Esophagus squamous epithelium (tissue), 5 donors: ENCODE measurements around the gene ARHGAP8. TPM values are rescaled to one million over a fixed set of nuclear protein-coding genes. Genes with fewer than 3 reads are reported as not detected.

Experiments
- DNase-seq: peaks from one replicate; lab custom pipeline; 2025; lab: John Stamatoyannopoulos, UW
- H3K27ac ChIP-seq, 4 donors: fragments of 200-600 bp; sonication (generic); one replicate each; pipeline ENCODE4 v1.5.1; 2016 to 2019; ENCODE audit warnings: mild to moderate bottlenecking in 1 of 4
- H3K27me3 ChIP-seq, 4 donors: fragments of 200-600 bp; sonication (generic); 1 replicate in 3 of 4; 2 replicates in 1 of 4; pipeline versions ENCODE4 v1.5.1 to v1.6.0; 2017 to 2021; ENCODE audit warnings: antibody characterized with exemption in 1 of 4
- H3K36me3 ChIP-seq, 3 donors: fragments of 200-600 bp; sonication (generic); one replicate each; pipeline ENCODE4 v1.5.1; 2016 to 2019
- H3K4me1 ChIP-seq, 3 donors: fragments of 200-600 bp; sonication (generic); one replicate each; pipeline ENCODE4 v1.5.1; 2017 to 2019
- H3K4me3 ChIP-seq, 4 donors: fragments of 200-600 bp; sonication (generic); 1 replicate in 3 of 4; 2 replicates in 1 of 4; pipeline ENCODE4 v1.5.1; 2016 to 2019; ENCODE audit warnings: mild to moderate bottlenecking in 2 of 4, moderate library complexity in 1 of 4
- H3K9me3 ChIP-seq, 3 donors: fragments of 200-600 bp; sonication (generic); one replicate each; pipeline ENCODE4 v1.5.1; 2016 to 2019
- CTCF ChIP-seq, 6 experiments: fragments of 450-650 bp in 4 of 6; fragments of 200-600 bp in 2 of 6; sonication (generic) in 2 of 6; IDR thresholded peaks; one replicate each; pipeline ENCODE4 v1.5.1; 2016 to 2019; ENCODE audit warnings: antibody characterized with exemption in 6 of 6, mild to moderate bottlenecking in 4 of 6, moderate library complexity in 4 of 6
- POLR2A ChIP-seq, 4 donors: fragments of 450-650 bp; IDR thresholded peaks; one replicate each; pipeline ENCODE4 v1.6.1; 2017; ENCODE audit warnings: antibody characterized with exemption in 4 of 4, mild to moderate bottlenecking in 4 of 4, moderate library complexity in 3 of 4
- WGBS, 2 donors: methylation state at CpG; one replicate each; pipeline ENCODE4 v1.1.5; 2018; 5-methylcytosine and 5-hydroxymethylcytosine counted together
- intact Hi-C: fragments of 100-400 bp; cut with DNase I; formaldehyde crosslinking; loops from one replicate; pipeline ENCODE4 v1.15.0; 2022
- total RNA-seq, 4 donors: library from RNA; depleted of rRNA; stranded (reverse); fragments of >200 nt; gene quantifications; one replicate each; pipeline ENCODE4 v1.1.0, GENCODE V29; 2016
- donor health status: DM: yes; HTN: yes; CAD: no.

ARHGAP8 gene
- total RNA-seq, 4 donors from 2014 or later = 3.6 to 15.0 (median 11.5) TPM

DNA sequence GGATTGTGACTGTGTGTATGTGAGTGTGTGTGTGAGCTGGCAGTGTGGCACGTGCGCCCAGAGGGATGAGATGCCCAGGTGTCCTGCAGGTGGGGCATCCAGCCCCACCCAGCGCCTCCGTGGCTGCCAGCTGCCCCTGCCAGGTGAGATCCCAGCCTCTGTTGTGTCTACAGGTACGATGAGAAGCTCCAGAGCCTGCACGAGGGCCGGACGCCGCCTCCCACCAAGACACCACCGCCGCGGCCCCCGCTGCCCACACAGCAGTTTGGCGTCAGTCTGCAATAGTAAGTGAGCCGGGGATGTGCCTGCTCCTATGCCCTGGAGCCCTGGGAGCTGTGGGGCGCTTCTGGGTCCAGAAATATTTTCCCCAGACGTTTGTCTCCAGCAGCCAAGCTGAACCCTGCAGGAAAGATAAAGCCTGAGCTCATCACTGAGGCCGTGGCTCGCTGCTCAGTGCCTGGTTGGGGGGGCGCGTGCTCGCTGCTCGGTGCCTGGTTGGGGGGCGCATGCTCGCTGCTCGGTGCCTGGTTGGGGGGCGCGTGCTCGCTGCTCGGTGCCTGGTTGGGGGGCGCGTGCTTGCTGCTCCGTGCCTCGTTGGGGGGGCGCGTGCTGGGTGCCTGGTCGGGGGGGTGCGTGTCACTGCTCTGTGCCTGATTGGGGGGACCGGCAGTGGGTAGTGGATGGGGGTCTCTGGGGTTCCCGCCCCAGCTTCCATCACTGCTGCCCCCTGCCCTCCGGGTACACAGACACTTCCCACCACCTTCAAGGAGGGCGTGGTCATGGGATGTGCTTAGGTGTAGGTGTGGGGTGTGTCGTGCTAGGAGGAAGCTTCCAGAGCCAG, 73.2 kb downstream of the ARHGAP8 start:
- intact Hi-C loops = loop anchor here (5.0 kb wide), 1 partner anchor 267 kb away; no protein-coding TSS in a partner anchor
- WGBS, 2 donors = 85 to 100% methylated on average over 2 to 10 of the region's 43 CpGs

DNA sequence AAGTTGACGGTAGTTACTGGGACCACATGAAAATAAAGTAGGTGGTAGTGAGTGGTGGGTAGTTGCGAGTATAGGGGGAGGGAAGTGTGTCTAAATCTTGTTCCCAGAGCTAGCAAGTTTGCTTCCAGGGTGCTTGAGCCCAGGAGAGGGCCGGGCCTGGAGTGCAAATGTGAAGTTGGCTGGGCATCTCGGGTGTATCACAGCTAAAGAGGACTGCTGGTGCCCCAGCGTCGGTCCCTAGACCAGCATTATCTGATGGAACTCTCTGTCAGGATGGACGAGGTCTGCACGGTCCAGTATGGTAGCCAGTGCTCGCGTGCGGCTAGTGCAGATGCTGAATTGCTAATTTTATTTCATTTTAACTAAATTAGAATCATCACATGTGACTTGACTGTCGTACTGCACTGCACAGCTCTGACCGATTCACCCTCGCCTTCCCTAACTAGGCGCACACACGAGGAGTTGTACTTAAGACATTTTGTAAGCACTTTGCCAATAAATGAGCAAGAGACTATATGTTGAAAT, 75.4 kb downstream of the ARHGAP8 start:
- Histone ChIP-seq H3K4me1 (no peaks in the 10 kb centered on the region), H3K36me3 (no peaks in the 10 kb centered on the region), H3K4me3 (no peak overlapping the region), H3K27me3 (no peaks in the 10 kb centered on the region), H3K9me3 (no peaks in the 10 kb centered on the region), H3K27ac (no peak overlapping the region)
- no peak for DNase-seq
- intact Hi-C loops = loop anchor here (5.0 kb wide), 1 partner anchor 265 kb away; no protein-coding TSS in a partner anchor
- TF ChIP-seq POLR2A (IDR thresholded peaks at IDR 0.05) = no peak
- no peak for TF ChIP-seq CTCF (IDR thresholded peaks at IDR 0.05)
- 85 to 86% methylated on average over 15 to 16 of the region's 16 CpGs for WGBS, 2 donors

More for the DNA sequence above, 73.2 kb downstream of the ARHGAP8 start:
- Histone ChIP-seq H3K36me3 (no peaks in the 10 kb centered on the region), H3K4me3 (no peak overlapping the region), H3K27me3 (peaks cover 0 to 10% (median 0%) of the 10 kb centered on the region in 4 donors), H3K27ac (no peak overlapping the region), H3K9me3 (no peaks in the 10 kb centered on the region), H3K4me1 (peaks cover 0 to 2% (median 0%) of the 10 kb centered on the region in 3 donors)
- no peak for TF ChIP-seq CTCF (IDR thresholded peaks at IDR 0.05)
- TF ChIP-seq POLR2A (IDR thresholded peaks at IDR 0.05) = no peak
- DNase-seq = no peak

GRCh38 chr22:44828193-44828592, 75.8 kb downstream of the ARHGAP8 start:
- no peaks in the 10 kb centered on the region for H3K36me3 ChIP-seq
- no peak overlapping the region for H3K4me3 ChIP-seq
- H3K27me3 ChIP-seq = no peaks in the 10 kb centered on the region
- TF ChIP-seq POLR2A (IDR thresholded peaks at IDR 0.05) (no peak), CTCF (IDR thresholded peaks at IDR 0.05) (peak in 2 of 6 experiments; percentile 5 to 41)
- DNase-seq = no peak
- H3K4me1 ChIP-seq = no peaks in the 10 kb centered on the region
- H3K27ac ChIP-seq = no peak overlapping the region
- 63 to 64% methylated on average over 8 of the region's 8 CpGs for WGBS, 2 donors
- intact Hi-C loops = loop anchor here (5.0 kb wide), 1 partner anchor 264 kb away; no protein-coding TSS in a partner anchor
- no peaks in the 10 kb centered on the region for H3K9me3 ChIP-seq

DNA sequence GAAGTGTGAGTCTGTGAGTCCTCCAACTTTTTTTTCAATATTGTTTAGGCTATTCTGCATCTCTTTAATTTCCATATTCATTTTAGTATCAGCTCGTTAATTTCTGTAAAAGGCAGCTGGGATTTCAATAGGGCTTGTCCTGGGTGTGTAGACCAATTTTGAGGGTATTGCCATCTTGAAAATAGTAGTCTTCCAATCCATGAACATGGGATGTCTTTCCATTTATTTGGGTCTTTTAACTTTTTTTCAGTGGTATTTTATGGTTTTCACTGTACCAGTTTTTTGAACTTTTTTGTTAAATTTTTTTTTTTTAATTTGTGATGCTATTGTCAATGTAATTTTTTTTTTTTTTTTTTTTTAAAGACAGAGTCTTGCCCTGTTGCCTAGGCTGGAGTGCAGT, 79.5 kb downstream of the ARHGAP8 start:
- WGBS, 2 donors = 89 to 90% methylated on average over 1 of the region's 1 CpG
- intact Hi-C loops = no loop called here
- H3K27ac ChIP-seq = no peak overlapping the region
- H3K27me3 ChIP-seq = no peaks in the 10 kb centered on the region
- no peak for DNase-seq
- H3K4me1 ChIP-seq = no peaks in the 10 kb centered on the region
- TF ChIP-seq CTCF (IDR thresholded peaks at IDR 0.05) (no peak), POLR2A (IDR thresholded peaks at IDR 0.05) (no peak)
- no peak overlapping the region for H3K4me3 ChIP-seq
- peaks cover 0 to 12% (median 0%) of the 10 kb centered on the region in 3 donors for H3K36me3 ChIP-seq
- peaks cover 0 to 16% (median 3%) of the 10 kb centered on the region in 3 donors for H3K9me3 ChIP-seq

- Histone ChIP-seq H3K27me3 (no peaks in the 10 kb centered on the region), H3K4me1 (no peaks in the 10 kb centered on the region), H3K36me3 (peaks cover 0 to 12% (median 0%) of the 10 kb centered on the region in 3 donors), H3K4me3 (no peak overlapping the region), H3K9me3 (peaks cover 0 to 16% (median 3%) of the 10 kb centered on the region in 3 donors), H3K27ac (no peak overlapping the region)
- DNase-seq = no peak
- intact Hi-C loops = no loop called here
- TF ChIP-seq POLR2A (IDR thresholded peaks at IDR 0.05) = no peak
- TF ChIP-seq CTCF (IDR thresholded peaks at IDR 0.05) = no peak
These were observed 81.7 kb downstream of the ARHGAP8 start for GRCh38 chr22:44834065-44834464.
